Stimulated activated naive CD8-positive, alpha-beta T cell treated with anti-CD3 and anti-CD28 coated beads, Interleukin-15, Interleukin-2, amounts not matched to agents 100 ng/mL and 50 ng/mL, for 24 hours (primary cell): ENCODE measurements around the gene NGFR.

Experiments
- H3K27ac Mint-ChIP-seq: one replicate; pipeline ENCODE4 v1.8.0; 2021; ENCODE audit warnings: mild to moderate bottlenecking, mixed read lengths
- H3K27me3 Mint-ChIP-seq: one replicate; pipeline ENCODE4 v1.8.0; 2021; ENCODE audit warnings: mixed read lengths
- H3K36me3 Mint-ChIP-seq: one replicate; pipeline ENCODE4 v1.8.0; 2021; ENCODE audit warnings: low read depth, mixed read lengths
- H3K4me1 Mint-ChIP-seq: one replicate; pipeline ENCODE4 v1.8.0; 2021; ENCODE audit warnings: low read depth, mixed read lengths
- H3K4me3 Mint-ChIP-seq: one replicate; pipeline ENCODE4 v1.8.0; 2021; ENCODE audit warnings: mild to moderate bottlenecking, mixed read lengths
- H3K9me3 Mint-ChIP-seq: one replicate; pipeline ENCODE4 v1.8.0; 2021; ENCODE audit warnings: mixed read lengths

NGFR gene

GRCh38 chr17:49513044-49513395 lies 17.9 kb downstream of the NGFR start:
- Mint-ChIP-seq H3K27ac (no peak overlapping the region), H3K4me1 (no peaks in the 10 kb centered on the region), H3K9me3 (no peaks in the 10 kb centered on the region), H3K36me3 (no peaks in the 10 kb centered on the region), H3K4me3 (no peak overlapping the region), H3K27me3 (peaks cover 4% of the 10 kb centered on the region)

DNA sequence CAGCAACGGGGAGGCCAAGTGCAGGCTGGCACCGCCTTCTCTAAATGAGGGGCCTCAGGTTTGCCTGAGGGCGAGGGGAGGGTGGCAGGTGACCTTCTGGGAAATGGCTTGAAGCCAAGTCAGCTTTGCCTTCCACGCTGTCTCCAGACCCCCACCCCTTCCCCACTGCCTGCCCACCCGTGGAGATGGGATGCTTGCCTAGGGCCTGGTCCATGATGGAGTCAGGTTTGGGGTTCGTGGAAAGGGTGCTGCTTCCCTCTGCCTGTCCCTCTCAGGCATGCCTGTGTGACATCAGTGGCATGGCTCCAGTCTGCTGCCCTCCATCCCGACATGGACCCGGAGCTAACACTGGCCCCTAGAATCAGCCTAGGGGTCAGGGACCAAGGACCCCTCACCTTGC lies 18.5 kb downstream of the NGFR start:
- no peaks in the 10 kb centered on the region for H3K4me1 Mint-ChIP-seq

DNA sequence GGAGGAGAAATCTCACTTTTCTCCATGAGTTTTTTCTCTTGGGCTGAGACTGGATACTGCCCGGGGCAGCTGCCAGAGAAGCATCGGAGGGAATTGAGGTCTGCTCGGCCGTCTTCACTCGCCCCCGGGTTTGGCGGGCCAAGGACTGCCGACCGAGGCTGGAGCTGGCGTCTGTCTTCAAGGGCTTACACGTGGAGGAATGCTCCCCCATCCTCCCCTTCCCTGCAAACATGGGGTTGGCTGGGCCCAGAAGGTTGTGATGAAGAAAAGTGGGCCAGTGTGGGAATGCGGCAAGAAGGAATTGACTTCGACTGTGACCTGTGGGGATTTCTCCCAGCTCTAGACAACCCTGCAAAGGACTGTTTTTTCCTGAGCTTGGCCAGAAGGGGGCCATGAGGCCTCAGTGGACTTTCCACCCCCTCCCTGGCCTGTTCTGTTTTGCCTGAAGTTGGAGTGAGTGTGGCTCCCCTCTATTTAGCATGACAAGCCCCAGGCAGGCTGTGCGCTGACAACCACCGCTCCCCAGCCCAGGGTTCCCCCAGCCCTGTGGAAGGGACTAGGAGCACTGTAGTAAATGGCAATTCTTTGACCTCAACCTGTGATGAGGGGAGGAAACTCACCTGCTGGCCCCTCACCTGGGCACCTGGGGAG lies 19.1 kb downstream of the NGFR start:
- Mint-ChIP-seq H3K9me3 (no peaks in the 10 kb centered on the region), H3K27ac (no peak overlapping the region), H3K27me3 (no peaks in the 10 kb centered on the region), H3K36me3 (no peaks in the 10 kb centered on the region), H3K4me3 (no peak overlapping the region), H3K4me1 (no peaks in the 10 kb centered on the region)

More for the DNA sequence above, 18.5 kb downstream of the NGFR start:
- Mint-ChIP-seq H3K36me3 (no peaks in the 10 kb centered on the region), H3K27ac (no peak overlapping the region), H3K27me3 (peaks cover 4% of the 10 kb centered on the region), H3K4me3 (no peak overlapping the region), H3K9me3 (no peaks in the 10 kb centered on the region)

DNA sequence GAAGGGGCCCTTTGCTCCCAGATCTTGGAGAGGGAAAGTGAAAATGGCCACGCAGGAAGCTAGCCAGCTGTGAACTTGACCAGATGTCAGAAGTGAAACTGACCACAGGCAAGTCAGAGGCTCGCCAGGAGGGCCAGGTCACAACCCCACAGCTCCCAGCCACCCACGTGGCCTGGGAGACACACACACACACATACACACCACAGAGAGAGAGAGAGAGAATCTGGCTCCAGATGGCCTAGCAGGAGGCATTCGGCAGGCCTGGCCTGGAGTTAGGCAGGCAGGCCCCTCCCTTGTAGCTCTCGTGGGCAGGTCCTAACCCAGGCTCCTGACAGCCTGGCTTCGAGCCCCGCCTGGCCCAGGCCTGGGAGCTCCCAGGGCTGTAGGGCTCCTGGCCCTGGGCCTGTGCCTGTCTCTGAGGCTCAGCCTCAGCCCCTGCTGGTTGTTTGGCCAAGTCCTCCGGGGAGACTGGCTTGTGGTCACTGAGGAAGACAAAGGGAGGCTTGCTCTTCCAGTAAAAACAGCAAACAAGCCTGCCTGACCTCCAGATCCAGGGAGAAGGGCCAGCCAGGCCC lies 20.2 kb downstream of the NGFR start:
- Mint-ChIP-seq H3K4me3 (no peak overlapping the region), H3K36me3 (no peaks in the 10 kb centered on the region), H3K9me3 (no peaks in the 10 kb centered on the region), H3K27me3 (no peaks in the 10 kb centered on the region), H3K27ac (no peak overlapping the region), H3K4me1 (no peaks in the 10 kb centered on the region)

DNA sequence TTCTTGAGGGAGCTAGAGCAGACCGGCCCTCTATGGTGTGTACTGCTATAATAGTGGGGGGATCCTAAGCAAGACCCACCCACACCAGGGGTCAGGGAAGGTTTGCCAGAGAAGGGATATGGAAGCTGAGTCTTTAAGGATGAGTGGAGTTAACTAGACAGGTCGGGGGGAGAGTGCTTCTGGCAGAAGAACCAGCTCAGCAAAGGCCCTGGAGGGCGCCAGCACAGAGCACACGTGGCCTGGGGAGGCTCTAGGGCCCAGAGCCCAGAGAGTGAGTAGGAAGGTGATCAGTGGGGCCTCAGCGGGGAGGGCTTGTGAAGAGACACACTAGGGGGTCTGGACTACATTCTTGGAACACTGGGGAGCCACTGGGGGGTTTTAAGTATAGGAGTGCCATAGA lies 21.1 kb downstream of the NGFR start:
- H3K9me3 Mint-ChIP-seq = no peaks in the 10 kb centered on the region
- no peaks in the 10 kb centered on the region for H3K4me1 Mint-ChIP-seq
- H3K36me3 Mint-ChIP-seq = no peaks in the 10 kb centered on the region
- no peak overlapping the region for H3K4me3 Mint-ChIP-seq
- H3K27ac Mint-ChIP-seq = no peak overlapping the region
- H3K27me3 Mint-ChIP-seq = no peaks in the 10 kb centered on the region

GRCh38 chr17:49518346-49519078 lies 23.4 kb downstream of the NGFR start:
- Mint-ChIP-seq H3K36me3 (no peaks in the 10 kb centered on the region), H3K27me3 (no peaks in the 10 kb centered on the region), H3K4me1 (peaks cover 3% of the 10 kb centered on the region), H3K27ac (no peak overlapping the region), H3K9me3 (no peaks in the 10 kb centered on the region), H3K4me3 (no peak overlapping the region)

- Mint-ChIP-seq H3K27ac (no peak overlapping the region), H3K4me3 (no peak overlapping the region), H3K9me3 (no peaks in the 10 kb centered on the region), H3K27me3 (no peaks in the 10 kb centered on the region), H3K36me3 (no peaks in the 10 kb centered on the region), H3K4me1 (peaks cover 5% of the 10 kb centered on the region)
Observed at GRCh38 chr17:49519781-49520180, 24.7 kb downstream of the NGFR start.

GRCh38 chr17:49520386-49521087 lies 25.4 kb downstream of the NGFR start:
- H3K27me3 Mint-ChIP-seq = no peaks in the 10 kb centered on the region
- no peaks in the 10 kb centered on the region for H3K36me3 Mint-ChIP-seq
- H3K9me3 Mint-ChIP-seq = no peaks in the 10 kb centered on the region
- no peak overlapping the region for H3K4me3 Mint-ChIP-seq
- H3K4me1 Mint-ChIP-seq = peaks cover 5% of the 10 kb centered on the region
- H3K27ac Mint-ChIP-seq = no peak overlapping the region

DNA sequence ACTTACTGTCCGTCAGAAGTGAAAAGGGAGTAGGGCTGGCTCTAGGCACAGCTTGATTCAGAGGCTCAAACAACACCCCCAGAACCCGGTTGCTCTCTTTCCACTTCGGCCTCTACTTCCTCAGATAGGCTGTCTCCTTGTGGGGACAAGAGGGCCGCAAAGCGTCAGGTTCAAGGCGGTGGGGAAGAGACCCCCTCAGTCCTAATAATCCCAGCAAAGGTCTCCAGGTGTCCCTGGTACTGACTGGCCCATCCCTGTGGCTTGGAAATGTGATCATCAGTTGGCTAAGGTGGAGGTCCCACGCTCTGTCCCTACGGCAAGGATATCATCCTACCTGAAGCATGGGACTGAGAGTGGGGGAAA lies 26.0 kb downstream of the NGFR start:
- H3K27me3 Mint-ChIP-seq = no peaks in the 10 kb centered on the region

GRCh38 chr17:49521471-49522356 lies 26.6 kb downstream of the NGFR start:
- H3K4me3 Mint-ChIP-seq = no peak overlapping the region
- no peaks in the 10 kb centered on the region for H3K9me3 Mint-ChIP-seq
- no peak overlapping the region for H3K27ac Mint-ChIP-seq
- H3K4me1 Mint-ChIP-seq = peaks cover 5% of the 10 kb centered on the region
- H3K27me3 Mint-ChIP-seq = no peaks in the 10 kb centered on the region
- H3K36me3 Mint-ChIP-seq = no peaks in the 10 kb centered on the region

More for the DNA sequence above, 26.0 kb downstream of the NGFR start:
- no peak overlapping the region for H3K4me3 Mint-ChIP-seq
- no peaks in the 10 kb centered on the region for H3K36me3 Mint-ChIP-seq
- no peak overlapping the region for H3K27ac Mint-ChIP-seq
- peaks cover 5% of the 10 kb centered on the region for H3K4me1 Mint-ChIP-seq
- no peaks in the 10 kb centered on the region for H3K9me3 Mint-ChIP-seq

DNA sequence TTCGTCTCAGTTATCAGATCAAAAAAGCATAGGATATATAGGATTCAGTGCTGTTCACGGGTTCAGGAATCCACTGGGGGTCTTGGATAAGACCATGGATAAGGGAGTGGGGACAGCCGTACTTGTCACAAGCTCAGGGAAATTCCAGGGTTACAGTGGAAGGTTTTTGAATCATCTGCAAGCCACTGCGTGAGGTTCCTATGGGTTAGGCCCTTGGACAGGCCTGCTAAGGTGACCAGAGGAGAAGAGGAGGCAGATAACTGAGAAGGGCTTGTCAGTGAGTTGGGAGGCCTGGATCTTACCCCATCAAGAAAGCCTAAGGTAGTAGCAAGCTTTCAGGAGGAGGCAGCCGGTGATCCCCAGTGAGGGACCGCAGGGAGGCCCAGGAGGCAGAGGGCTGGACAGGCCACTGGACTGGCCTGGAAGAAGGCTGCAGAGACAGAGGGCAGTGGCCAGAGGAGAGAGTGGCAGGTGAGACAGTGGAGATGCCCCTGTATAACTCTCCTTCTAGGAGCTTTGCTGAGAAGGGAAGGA lies 27.3 kb downstream of the NGFR start:
- H3K27ac Mint-ChIP-seq = no peak overlapping the region

DNA sequence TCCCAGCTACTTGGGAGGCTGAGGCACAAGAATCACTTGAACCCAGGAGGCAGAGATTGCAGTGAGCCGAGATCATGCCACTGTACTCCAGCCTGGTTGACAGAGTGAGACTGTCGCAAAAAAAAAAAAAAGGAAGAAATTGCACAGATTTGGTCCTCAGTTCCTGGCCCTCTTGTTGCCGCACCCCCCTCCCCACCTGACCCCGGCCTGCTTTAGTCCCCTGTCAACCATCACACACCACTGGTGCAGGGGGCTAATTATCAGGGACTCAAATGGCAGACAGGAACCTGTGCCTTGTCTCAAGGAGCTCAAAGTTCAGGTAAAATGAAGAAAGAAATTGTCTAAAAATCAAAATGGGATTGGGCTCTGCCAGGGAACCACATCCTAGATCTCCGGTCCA lies 28.1 kb downstream of the NGFR start:
- peaks cover 5% of the 10 kb centered on the region for H3K4me1 Mint-ChIP-seq
- no peaks in the 10 kb centered on the region for H3K27me3 Mint-ChIP-seq
- H3K9me3 Mint-ChIP-seq = no peaks in the 10 kb centered on the region
- H3K27ac Mint-ChIP-seq = peak overlapping the region; percentile 41
- H3K4me3 Mint-ChIP-seq = no peak overlapping the region
- H3K36me3 Mint-ChIP-seq = no peaks in the 10 kb centered on the region

More for the DNA sequence above, 27.3 kb downstream of the NGFR start:
- Mint-ChIP-seq H3K4me1 (peaks cover 5% of the 10 kb centered on the region), H3K27me3 (no peaks in the 10 kb centered on the region), H3K4me3 (no peak overlapping the region), H3K9me3 (no peaks in the 10 kb centered on the region), H3K36me3 (no peaks in the 10 kb centered on the region)

DNA sequence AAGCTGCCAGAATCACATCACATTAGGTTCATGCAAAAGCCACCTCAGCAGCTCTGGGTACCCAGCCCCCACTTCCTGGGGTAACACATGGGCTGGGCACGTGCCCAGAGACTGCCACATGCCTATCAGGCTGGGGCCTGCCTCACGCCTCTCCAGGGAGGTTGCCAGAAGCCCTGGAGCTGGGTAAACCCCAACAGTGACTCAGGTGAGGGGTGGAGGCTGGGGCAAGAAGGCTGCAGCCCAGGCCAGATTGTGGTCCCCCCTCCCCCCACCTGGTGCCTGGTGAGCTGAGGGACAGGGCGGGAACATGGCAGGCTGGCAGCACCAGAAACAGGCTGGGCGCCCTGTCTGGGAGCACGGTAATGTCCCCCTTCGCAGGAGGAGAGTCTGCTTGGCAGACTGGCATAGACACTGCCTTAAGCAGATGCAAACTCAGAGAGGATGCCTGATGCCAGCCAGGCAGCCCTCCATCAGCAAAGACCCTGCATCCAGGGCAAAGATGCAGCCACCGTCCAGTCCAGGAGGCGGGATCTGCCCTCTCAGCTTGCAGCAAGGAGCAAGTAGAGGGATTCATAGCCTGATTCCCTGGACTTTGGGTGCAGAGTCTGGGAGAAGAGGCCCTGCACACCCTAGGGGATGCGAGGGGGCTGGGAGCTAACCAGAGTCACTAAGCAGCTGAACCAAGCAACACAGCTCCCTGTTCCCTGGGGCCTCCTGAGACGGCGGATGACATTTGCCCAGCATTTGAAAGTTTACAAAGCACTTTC lies 28.8 kb downstream of the NGFR start:
- no peaks in the 10 kb centered on the region for H3K27me3 Mint-ChIP-seq
- H3K9me3 Mint-ChIP-seq = no peaks in the 10 kb centered on the region
- no peak overlapping the region for H3K4me3 Mint-ChIP-seq
- peaks cover 5% of the 10 kb centered on the region for H3K4me1 Mint-ChIP-seq
- H3K36me3 Mint-ChIP-seq = no peaks in the 10 kb centered on the region
- H3K27ac Mint-ChIP-seq = peak overlapping the region; percentile 41
